Neural crest cell (in vitro differentiated cells): ENCODE results near the gene MRGPRG. TPM values are rescaled to one million over a fixed set of nuclear protein-coding genes. Genes with fewer than 3 reads are reported as not detected.

Experiments
- DNase-seq: peaks from one replicate; pipeline ENCODE4 v3.0.0; 2021; ENCODE audit warnings: low read depth, mixed read lengths, low spot score
- H3K27ac Mint-ChIP-seq: one replicate; pipeline ENCODE4 v1.8.0; 2021; ENCODE audit warnings: mild to moderate bottlenecking, mixed read lengths; ENCODE audit not compliant: unreplicated experiment
- H3K27me3 Mint-ChIP-seq: 2 replicates; pipeline ENCODE4 v1.8.0; 2021; ENCODE audit warnings: low read depth, mild to moderate bottlenecking, mixed read lengths
- H3K36me3 Mint-ChIP-seq: 2 replicates; pipeline ENCODE4 v1.8.0; 2021; ENCODE audit warnings: low read depth, mild to moderate bottlenecking, mixed read lengths
- H3K4me1 Mint-ChIP-seq: 2 replicates; pipeline ENCODE4 v1.8.0; 2021; ENCODE audit warnings: mixed read lengths
- H3K4me3 Mint-ChIP-seq: one replicate; pipeline ENCODE4 v1.8.0; 2021; ENCODE audit warnings: mild to moderate bottlenecking, mixed read lengths
- H3K9me3 Mint-ChIP-seq: 2 replicates; pipeline ENCODE4 v1.8.0; 2021; ENCODE audit warnings: mixed read lengths
- CTCF ChIP-seq: fragments of 200-600 bp; sonication (generic); conservative IDR thresholded peaks from 2 replicates; pipeline ENCODE4 v1.5.0; 2021; ENCODE audit warnings: antibody characterized with exemption, mild to moderate bottlenecking
- total RNA-seq: library from RNA; stranded (reverse); gene quantifications from 2 replicates; pipeline ENCODE4 v1.2.1, GENCODE V29; 2021

MRGPRG gene
- total RNA-seq, 1 donor from 2014 or later = not detected

GRCh38 chr11:3199537-3200295 lies 18.9 kb downstream of the MRGPRG start:
- Mint-ChIP-seq H3K27ac (no peak overlapping the region), H3K9me3 (no peaks in the 10 kb centered on the region), H3K4me1 (no peaks in the 10 kb centered on the region), H3K36me3 (no peaks in the 10 kb centered on the region), H3K4me3 (no peak overlapping the region), H3K27me3 (peaks cover 35% of the 10 kb centered on the region)
- TF ChIP-seq CTCF = no peak
- no peak for DNase-seq

GRCh38 chr11:3198815-3199214 lies 19.8 kb downstream of the MRGPRG start:
- H3K27me3 Mint-ChIP-seq = peaks cover 31% of the 10 kb centered on the region
- H3K9me3 Mint-ChIP-seq = no peaks in the 10 kb centered on the region
- TF ChIP-seq CTCF = no peak
- H3K4me1 Mint-ChIP-seq = no peaks in the 10 kb centered on the region
- H3K36me3 Mint-ChIP-seq = no peaks in the 10 kb centered on the region
- H3K27ac Mint-ChIP-seq = no peak overlapping the region
- no peak for DNase-seq
- no peak overlapping the region for H3K4me3 Mint-ChIP-seq

GRCh38 chr11:3197878-3198528 lies 20.6 kb downstream of the MRGPRG start:
- no peak overlapping the region for H3K27ac Mint-ChIP-seq
- H3K4me3 Mint-ChIP-seq = no peak overlapping the region
- no peak for TF ChIP-seq CTCF
- DNase-seq = no peak
- no peaks in the 10 kb centered on the region for H3K9me3 Mint-ChIP-seq
- H3K4me1 Mint-ChIP-seq = no peaks in the 10 kb centered on the region
- no peaks in the 10 kb centered on the region for H3K36me3 Mint-ChIP-seq
- H3K27me3 Mint-ChIP-seq = peaks cover 24% of the 10 kb centered on the region

GRCh38 chr11:3197044-3197695 lies 21.4 kb downstream of the MRGPRG start:
- Mint-ChIP-seq H3K27me3 (peaks cover 16% of the 10 kb centered on the region), H3K27ac (no peak overlapping the region), H3K4me3 (no peak overlapping the region), H3K36me3 (no peaks in the 10 kb centered on the region), H3K4me1 (no peaks in the 10 kb centered on the region), H3K9me3 (no peaks in the 10 kb centered on the region)
- no peak for TF ChIP-seq CTCF
- no peak for DNase-seq

GRCh38 chr11:3196161-3197043 lies 22.2 kb downstream of the MRGPRG start:
- H3K27ac Mint-ChIP-seq = no peak overlapping the region
- H3K4me3 Mint-ChIP-seq = no peak overlapping the region
- H3K27me3 Mint-ChIP-seq = peaks cover 8% of the 10 kb centered on the region
- no peaks in the 10 kb centered on the region for H3K36me3 Mint-ChIP-seq
- no peak for DNase-seq
- no peaks in the 10 kb centered on the region for H3K9me3 Mint-ChIP-seq
- no peak for TF ChIP-seq CTCF
- H3K4me1 Mint-ChIP-seq = no peaks in the 10 kb centered on the region
